Activated gamma-delta T cell treated with Interleukin-2 at 50 U/mL for 16 hours (primary cell): ENCODE measurements around the gene OR9I1.

Experiments used
- DNase-seq: peaks from one replicate; pipeline ENCODE4 v3.0.0-alpha.2; 2020

The OR9I1 gene, protein sequence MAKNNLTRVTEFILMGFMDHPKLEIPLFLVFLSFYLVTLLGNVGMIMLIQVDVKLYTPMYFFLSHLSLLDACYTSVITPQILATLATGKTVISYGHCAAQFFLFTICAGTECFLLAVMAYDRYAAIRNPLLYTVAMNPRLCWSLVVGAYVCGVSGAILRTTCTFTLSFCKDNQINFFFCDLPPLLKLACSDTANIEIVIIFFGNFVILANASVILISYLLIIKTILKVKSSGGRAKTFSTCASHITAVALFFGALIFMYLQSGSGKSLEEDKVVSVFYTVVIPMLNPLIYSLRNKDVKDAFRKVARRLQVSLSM

DNA sequence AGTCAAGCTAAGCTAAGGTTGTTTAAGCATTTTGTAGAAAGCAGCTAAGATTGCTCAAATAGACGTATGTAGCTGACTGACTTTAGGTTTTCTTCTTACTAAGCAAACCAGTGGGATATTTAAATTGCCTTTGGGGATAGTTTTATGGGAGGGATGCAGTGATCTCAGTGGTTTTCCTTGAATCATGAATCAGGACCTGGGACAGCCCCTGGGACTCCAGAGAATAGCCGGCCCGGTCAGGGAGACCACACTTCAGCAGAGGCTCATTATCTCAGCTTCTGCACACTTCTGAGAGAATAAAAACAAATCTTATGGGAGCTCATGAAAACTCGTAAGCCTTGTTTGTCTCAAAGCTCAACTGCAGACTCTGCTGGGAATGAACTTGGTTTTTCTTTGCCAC is at the start of gene OR9I1:
Gene OR9I1, minus strand, starts transcription at position 62 of the 400 bp plus-strand sequence. CDS start 6,086 bp downstream, outside the sequence.
- no peak for DNase-seq

DNA sequence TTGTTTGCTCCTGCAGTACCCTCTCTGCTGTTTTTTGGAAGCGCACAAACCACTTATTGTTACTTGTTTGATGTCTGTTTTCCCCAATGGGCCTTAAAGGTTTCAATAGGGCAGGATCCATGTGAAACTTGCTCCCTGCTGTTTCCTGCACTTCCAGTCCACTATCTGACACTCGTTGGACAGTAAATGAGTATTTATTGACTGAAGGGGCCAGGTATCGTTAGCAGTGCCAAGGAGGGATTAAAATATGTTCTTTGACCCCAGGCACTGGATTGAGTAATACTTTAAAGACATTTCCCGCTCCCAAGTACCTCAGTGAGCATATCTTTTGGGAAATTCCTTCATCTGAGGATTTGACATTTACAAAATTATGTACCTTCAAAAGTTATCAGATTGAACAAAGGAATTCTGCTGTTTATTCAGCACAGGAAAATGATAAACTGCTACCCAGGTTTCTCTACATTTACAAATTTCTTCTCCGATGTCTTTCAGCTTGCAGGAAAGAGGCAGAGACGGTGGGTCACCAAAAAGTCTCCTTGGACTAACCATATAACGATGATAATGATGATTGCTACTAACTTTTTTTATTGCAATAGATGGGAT is 40.3 kb upstream of the OR9I1 start:
- no peak for DNase-seq

DNA sequence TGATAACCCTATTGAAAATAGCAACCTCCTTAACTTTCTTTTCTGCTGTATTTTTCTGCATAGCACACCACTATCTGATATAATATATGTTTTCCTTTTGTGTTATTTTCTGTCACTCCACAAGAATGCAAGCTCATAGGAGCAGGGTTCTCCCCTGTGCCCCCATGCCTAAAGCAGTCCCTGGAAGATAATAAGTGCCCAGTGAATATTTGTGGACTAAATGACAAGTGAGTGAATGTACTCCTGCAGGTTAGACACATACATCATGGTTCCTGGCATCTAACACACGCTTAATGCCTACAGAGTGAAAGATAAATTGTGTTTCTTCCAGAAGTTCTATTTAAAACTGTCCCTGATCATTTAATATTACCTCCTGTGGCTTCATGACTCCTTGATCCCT is 39.7 kb upstream of the OR9I1 start:
- DNase-seq = no peak

DNA sequence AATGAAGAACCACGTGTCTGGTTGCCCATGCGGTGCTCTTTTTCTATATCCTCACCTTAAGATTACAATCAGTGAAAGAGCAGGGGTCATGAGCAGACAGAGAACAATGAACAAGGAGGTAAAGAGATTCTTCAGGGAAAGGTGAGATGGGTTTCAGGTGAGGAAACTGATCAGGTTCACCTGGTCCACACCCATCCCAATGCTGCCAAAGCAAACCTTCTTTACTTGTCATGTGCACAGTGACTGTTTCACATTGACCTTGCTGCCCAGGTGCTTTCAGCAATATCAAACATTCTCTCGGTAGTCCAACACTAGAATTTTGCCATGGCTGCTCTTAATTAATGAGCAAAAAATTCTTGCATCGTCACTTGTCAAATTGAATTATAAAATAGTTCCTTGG is 39.1 kb upstream of the OR9I1 start:
- no peak for DNase-seq

DNA sequence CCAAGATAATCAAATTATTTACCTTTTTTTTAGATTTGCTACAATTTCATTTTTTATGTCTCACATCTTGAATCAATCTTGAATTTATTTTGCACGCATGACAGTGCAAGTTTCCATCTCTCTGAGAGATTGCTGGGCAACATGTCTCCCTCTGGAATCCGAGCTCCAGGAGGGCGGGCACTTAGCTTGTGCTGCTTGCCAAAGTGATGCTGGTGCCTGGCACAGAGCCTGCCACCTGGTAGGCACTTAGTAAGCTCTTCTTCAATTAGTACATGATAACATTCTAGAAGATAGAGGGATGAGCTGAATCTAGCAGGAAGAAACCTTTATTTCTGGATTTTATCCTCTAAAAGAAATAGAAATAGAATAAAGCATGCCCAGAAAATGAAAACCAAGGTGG is 27.5 kb upstream of the OR9I1 start:
- no peak for DNase-seq

DNA sequence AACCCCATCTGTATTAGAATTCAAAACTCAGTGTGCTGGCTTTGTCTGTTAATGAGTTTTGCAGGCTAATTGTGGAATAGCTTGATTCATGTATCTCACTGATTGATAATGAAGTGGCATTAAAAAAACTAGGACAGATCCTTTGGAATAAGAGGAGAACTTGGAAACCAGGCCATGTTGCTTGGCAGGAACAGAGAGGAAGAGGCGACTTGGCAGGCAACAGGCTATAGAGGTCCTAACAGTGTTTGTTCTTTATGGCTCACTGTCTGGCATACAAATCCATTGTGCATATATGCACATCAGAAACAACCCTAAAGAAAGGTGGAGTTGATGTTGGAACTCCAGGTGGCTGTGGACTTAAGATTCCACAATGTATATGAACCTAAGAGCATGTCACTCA is 17.4 kb upstream of the OR9I1 start:
- no peak for DNase-seq

DNA sequence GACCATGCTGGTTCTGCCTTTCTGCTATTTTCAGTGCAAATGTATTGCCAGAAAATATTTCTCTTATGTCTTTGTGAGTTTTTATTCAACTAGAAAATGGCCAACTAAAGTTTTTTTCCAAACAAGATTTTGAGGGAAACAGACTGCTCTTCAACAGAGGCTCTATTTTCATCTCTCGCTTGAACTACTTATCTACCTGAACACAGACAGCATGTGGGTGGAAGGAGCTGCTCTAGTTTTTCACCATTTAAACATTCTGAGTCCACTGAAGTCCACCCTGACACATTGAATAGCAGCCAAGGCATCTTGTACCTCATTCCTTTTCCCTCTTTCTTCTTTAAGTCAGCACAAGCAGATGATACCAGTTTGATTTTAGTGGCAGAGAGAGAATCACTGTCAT is 9.8 kb upstream of the OR9I1 start:
- DNase-seq = no peak

DNA sequence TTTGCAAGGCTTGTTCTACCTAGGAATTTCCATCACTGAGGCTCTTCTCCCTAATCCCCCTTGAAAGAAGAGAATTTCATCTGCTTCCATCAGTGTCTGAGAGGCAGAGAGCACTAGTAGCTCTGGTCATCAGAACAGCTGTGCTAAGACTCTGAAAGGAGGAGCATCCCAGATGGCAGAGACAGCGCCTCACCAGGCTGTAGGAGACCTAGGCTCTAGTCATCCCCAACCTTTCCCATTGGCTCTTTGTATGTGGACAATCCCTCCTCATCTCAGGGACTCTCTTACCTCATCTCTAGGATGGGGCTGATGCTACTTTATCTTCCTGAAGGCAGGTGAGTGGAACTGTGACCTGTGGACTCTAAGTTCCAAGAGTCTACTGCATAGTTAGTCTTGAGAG is 8.8 kb upstream of the OR9I1 start:
- no peak for DNase-seq

DNA sequence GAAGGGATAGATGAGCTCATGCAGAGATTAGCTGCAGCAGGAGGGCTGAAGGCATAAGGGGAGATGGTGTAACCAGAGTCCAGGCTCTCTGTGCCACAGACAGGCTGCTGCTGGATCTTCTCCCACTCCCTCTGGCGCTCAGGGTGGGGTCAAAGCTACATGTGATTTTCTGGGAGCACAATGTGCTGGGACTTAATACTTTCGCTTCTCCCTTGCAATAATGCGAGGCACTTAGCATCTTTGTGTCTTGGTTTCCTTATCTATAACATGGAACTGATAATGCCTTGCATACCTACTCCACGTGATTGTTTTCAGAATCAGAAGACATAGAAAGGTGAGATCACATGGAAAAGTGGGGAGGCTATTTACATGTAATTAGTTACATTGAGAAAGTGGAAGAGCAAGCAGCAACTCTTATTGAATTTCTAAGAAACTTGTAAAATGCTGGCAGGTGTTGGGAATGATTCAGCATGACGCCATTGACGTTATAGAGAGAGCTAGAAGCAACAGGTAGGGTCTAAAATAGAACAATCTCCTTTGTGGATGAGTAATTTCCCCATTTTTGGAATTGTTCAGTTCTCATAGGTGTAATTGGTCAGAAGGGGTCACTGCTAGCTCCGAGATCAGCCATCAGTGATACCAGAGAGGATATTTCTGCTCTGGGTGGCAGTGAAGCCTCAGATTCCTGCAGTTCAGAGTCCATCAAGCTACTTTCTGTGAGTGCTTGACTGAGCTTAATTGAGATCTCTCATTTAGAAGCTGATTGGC is 8.2 kb upstream of the OR9I1 start:
- DNase-seq = no peak

DNA sequence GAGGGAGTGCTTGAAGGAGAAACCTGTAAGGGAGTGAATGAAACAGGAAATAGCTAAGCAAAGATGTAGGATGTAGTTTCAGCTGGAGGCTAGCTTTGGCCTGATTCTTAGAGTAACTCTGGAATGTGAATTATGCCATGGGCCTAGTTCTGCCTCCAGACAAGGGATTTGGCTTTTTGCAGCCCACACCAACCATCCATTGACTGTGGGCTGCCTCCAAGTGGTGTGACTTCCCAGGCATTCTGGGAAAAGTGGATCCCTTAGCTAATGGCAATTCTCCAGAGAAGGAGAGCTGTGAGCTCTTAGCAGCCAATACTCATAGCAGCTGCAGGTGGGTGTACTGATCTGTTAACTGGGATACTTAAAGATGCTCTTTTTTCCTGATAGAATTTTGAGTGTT is 2.0 kb upstream of the OR9I1 start:
- no peak for DNase-seq

DNA sequence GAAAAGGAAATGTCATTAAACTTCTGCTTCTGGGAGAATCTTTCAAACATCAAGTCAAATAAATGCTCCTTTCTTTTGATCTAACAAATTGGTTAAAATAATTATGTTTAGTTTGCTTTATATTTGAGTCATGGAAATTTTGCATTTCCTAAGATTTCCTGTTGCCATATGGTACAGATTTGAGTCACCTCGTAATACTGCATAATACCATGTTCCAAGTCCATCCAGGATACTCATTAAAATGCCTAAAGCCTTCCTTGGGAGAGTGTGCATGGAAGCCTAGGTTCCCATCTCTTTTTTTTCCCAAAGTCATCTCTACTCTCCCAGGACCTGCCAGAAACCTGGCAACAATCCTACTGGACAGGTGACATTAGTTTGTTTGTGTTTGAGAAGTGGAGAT is 4.2 kb downstream of the OR9I1 start:
- no peak for DNase-seq

DNA sequence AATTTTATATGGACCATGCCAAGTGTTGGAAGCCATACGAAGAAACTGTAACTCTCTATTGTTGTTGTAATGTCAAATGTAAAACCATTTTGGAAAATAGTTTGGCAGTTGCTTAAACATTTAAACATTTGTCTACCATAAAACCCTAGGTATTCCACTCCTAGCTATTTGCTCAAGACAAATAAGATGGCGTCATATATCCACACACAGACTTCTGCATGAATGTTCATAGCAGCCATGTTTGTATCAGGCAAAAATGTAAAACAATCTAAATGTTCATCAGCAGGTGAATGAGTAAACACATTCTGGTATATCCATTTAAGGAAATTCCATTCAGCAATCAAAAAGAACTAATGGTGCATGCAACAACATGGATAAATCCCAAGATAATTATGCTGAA is 27.9 kb downstream of the OR9I1 start:
- no peak for DNase-seq

DNA sequence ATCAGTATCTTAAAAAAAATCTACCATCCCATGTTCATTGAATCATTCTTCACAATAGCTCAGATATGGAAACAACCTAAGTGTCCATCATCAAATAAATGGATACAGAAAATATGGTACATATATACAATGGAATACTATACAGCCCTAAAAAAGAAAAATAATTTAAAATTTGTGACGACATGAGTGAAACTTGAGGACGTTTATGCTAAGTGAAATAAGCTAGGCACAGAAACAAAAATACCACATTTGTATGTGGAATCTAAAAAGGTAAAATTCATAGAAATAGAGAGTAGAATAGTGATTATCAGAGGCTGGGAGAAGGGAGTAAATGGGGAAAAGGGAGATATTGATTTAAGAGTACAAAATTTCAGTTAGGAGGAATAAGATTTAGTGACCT is 38.8 kb downstream of the OR9I1 start:
- DNase-seq = no peak

DNA sequence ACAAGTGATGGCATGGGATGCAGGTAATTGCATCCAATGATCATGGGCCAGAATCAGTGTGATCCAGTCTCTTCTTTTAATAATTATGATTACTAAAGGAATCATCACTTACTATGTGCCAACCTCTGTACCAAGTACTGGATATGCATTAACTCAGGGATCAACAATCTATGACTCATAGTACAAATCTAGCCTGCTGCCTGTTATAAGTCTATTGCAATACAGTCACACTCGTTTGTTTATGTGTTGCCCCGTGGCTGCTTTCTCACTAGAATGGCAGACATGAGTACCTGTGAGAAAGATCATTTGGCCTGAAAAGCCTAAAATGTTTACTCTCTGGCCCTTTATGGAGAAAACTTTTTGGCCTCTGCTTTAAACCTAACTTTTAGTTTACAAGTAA is 49.5 kb downstream of the OR9I1 start:
- no peak for DNase-seq

DNA sequence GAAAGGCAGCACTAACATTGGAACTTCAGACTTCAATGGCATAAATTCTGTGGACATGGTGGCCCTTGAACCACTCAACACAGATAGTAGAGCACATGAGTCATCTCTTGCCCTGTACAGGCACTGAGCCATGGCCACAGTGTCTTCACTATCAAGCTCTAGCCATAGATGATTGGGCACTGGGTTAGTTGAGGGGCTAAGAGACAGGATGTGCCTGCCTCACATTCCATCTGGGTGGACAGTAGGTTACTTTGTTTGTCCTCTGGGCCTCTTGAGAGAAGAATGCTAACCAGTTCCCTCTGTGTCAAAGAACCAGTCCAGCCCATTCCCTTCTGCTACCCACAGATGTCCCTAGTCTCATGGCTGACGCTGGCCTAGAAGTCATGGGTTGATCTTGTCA is 54.7 kb downstream of the OR9I1 start:
- no peak for DNase-seq

DNA sequence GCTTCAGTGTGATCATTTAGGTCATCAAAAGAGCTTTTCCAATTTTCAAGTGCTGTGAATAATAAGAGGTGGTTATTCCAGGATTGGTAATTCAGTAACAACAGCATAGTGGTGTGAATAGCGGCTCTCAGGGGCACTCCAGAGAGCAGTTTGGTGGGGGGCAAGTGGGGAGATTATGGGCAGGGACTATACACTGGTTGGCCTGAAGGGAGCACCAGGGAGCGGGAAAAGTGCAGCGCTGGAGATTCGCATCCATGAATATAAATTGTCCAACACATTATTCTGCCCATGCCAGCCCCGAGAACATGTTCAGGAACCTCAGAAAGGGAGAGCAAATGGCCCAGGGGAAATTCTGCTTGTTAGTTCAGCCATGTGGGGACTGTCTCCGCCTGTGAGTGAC is 56.7 kb downstream of the OR9I1 start:
- DNase-seq = no peak

DNA sequence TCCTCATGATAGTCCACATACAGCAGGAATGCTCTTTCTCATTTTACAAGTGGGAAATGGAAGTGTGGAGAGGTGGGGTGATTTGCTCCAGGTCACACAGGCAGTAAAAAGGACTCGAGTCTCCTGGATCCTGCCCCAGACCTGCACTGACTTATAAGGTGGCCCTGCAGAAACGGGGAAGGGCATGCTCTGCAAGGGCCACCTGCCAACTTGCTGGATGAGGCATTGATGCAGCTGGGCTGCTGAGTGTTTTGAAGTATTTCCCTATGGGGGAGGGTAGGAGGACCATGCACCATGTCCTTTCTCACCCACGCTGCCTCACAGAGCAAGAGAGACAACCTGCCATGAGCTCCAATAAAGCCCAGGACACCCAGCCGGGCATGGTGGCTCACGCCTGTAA is 57.6 kb downstream of the OR9I1 start:
- no peak for DNase-seq
